H1 (cell line): ENCODE measurements around the gene CFAP97D2.

Experiments used
- CBX5 ChIP-seq: fragments of 300-800, 300-1000 bp; sonication (generic); IDR thresholded peaks from 2 replicates; pipeline ENCODE4 v1.7.1; 2016; ENCODE audit warnings: antibody characterized with exemption, low read length, low read depth
- CBX8 ChIP-seq: fragments of 300-800, 300-1000 bp; sonication (generic); IDR thresholded peaks from 2 replicates; pipeline ENCODE4 v1.7.1; 2016; ENCODE audit warnings: low read depth, low read length, borderline replicate concordance
- CTCF ChIP-seq, 3 experiments: IDR thresholded peaks; 1 replicate in 2 of 3; 2 replicates in 1 of 3; pipeline versions ENCODE4 v1.5.1 to v1.6.1; 2011; ENCODE audit warnings: low read length in 3 of 3, mild to moderate bottlenecking in 3 of 3, inconsistent platforms in 2 of 3, low read depth in 1 of 3, moderate library complexity in 1 of 3; ENCODE audit not compliant: insufficient read depth in 1 of 3; ENCODE audit errors: control extremely low read depth in 1 of 3
- EP300 ChIP-seq, 2 experiments: IDR thresholded peaks; 1 replicate in 1 of 2; 2 replicates in 1 of 2; pipeline ENCODE4 v1.6.1; 2011 to 2012; ENCODE audit warnings: low read depth in 2 of 2, low read length in 2 of 2, mild to moderate bottlenecking in 2 of 2, borderline replicate concordance in 1 of 2, inconsistent platforms in 1 of 2, moderate library complexity in 1 of 2
- EZH2 ChIP-seq: fragments of 200-600 bp; sonication (generic); IDR thresholded peaks from 2 replicates; pipeline ENCODE4 v1.7.1; 2012; ENCODE audit warnings: low read depth, mild to moderate bottlenecking, moderate library complexity, low read length, inconsistent platforms; ENCODE audit not compliant: severe bottlenecking
- FOSL1 ChIP-seq: IDR thresholded peaks from 2 replicates; pipeline ENCODE4 v1.6.1; 2011; ENCODE audit warnings: mild to moderate bottlenecking, low read depth, low read length, moderate library complexity; ENCODE audit not compliant: insufficient read depth
- JUN ChIP-seq: IDR thresholded peaks from 2 replicates; pipeline ENCODE4 v1.6.1; 2011; ENCODE audit warnings: low read depth, mild to moderate bottlenecking, improper control_type of control experiment, low read length
- KDM5A ChIP-seq: fragments of 200-600 bp; IDR thresholded peaks from 2 replicates; pipeline ENCODE4 v1.7.1; 2012; ENCODE audit warnings: mild to moderate bottlenecking, low read length, inconsistent platforms, mixed read lengths
- MAX ChIP-seq: IDR thresholded peaks from 2 replicates; pipeline ENCODE4 v1.6.1; 2012; ENCODE audit warnings: inconsistent platforms
- POLR2A ChIP-seq, 2 experiments: IDR thresholded peaks; 1 replicate in 1 of 2; 2 replicates in 1 of 2; pipeline ENCODE4 v1.6.1; 2011; ENCODE audit warnings: low read depth in 2 of 2, low read length in 2 of 2, mild to moderate bottlenecking in 2 of 2; ENCODE audit errors: control extremely low read depth in 1 of 2
- POLR2AphosphoS5 ChIP-seq: IDR thresholded peaks from 2 replicates; pipeline ENCODE4 v1.6.1; 2011; ENCODE audit warnings: low read depth, low read length
- RAD21 ChIP-seq, 2 experiments: IDR thresholded peaks in 1 of 2; conservative IDR thresholded peaks in 1 of 2; 2 replicates each; pipeline ENCODE4 v1.6.1; 2011; ENCODE audit warnings: low read depth in 2 of 2, low read length in 2 of 2, improper control_type of control experiment in 1 of 2, inconsistent platforms in 1 of 2, mild to moderate bottlenecking in 1 of 2, moderate library complexity in 1 of 2
- RFX5 ChIP-seq: IDR thresholded peaks from 2 replicates; pipeline ENCODE4 v1.6.1; 2011; ENCODE audit warnings: low read depth, low read length, improper control_type of control experiment, borderline replicate concordance
- SAP30 ChIP-seq: fragments of 300-600 bp; sonication (generic); IDR thresholded peaks from 2 replicates; pipeline ENCODE4 v1.7.1; 2012; ENCODE audit warnings: low read length, moderate library complexity, mild to moderate bottlenecking, inconsistent platforms; ENCODE audit not compliant: insufficient read depth, insufficient replicate concordance

- TF ChIP-seq EP300 (IDR thresholded peaks at IDR 0.05; ENCODE audit: borderline replicate concordance in 1 of 2, low read depth in 2 of 2, low read length in 2 of 2) (no peak), RFX5 (no peak), POLR2A (IDR thresholded peaks at IDR 0.05; ENCODE audit: control extremely low read depth in 1 of 2, low read depth in 2 of 2, low read length in 2 of 2) (no peak), CTCF (IDR thresholded peaks at IDR 0.05; ENCODE audit: control extremely low read depth in 1 of 3, insufficient read depth in 1 of 3, low read depth in 1 of 3, low read length in 3 of 3) (no peak), FOSL1 (no peak), KDM5A (no peak), RAD21 (IDR thresholded peaks at IDR 0.05 in 1 of 2, conservative IDR thresholded peaks at IDR 0.05 in 1 of 2; ENCODE audit: low read depth in 2 of 2, low read length in 2 of 2) (no peak), JUN (no peak), EZH2 (no peak), MAX (no peak), CBX5 (no peak), CBX8 (no peak), POLR2AphosphoS5 (no peak), SAP30 (no peak)
These were observed 43.5 kb downstream of the CFAP97D2 start for GRCh38 chr13:114222461-114222968.
